Activated naive CD4-positive, alpha-beta T cell treated with anti-CD3 and anti-CD28 coated beads, Interleukin-2, amount 50 U/mL, for 16 hours (primary cell): Measurements from ENCODE around the gene SMC3.
A peak's percentile ranks its signal among the peaks of the same experiment; 100 is the strongest.
"Not testable (repeated sequence)": the region's sequence is repeated elsewhere in the genome, so short reads cannot be mapped to it uniquely, and the experiment has no call there.

Source experiments
- DNase-seq: peaks from one replicate; pipeline ENCODE4 v3.0.0-alpha.2; 2020

The SMC3 gene

DNA sequence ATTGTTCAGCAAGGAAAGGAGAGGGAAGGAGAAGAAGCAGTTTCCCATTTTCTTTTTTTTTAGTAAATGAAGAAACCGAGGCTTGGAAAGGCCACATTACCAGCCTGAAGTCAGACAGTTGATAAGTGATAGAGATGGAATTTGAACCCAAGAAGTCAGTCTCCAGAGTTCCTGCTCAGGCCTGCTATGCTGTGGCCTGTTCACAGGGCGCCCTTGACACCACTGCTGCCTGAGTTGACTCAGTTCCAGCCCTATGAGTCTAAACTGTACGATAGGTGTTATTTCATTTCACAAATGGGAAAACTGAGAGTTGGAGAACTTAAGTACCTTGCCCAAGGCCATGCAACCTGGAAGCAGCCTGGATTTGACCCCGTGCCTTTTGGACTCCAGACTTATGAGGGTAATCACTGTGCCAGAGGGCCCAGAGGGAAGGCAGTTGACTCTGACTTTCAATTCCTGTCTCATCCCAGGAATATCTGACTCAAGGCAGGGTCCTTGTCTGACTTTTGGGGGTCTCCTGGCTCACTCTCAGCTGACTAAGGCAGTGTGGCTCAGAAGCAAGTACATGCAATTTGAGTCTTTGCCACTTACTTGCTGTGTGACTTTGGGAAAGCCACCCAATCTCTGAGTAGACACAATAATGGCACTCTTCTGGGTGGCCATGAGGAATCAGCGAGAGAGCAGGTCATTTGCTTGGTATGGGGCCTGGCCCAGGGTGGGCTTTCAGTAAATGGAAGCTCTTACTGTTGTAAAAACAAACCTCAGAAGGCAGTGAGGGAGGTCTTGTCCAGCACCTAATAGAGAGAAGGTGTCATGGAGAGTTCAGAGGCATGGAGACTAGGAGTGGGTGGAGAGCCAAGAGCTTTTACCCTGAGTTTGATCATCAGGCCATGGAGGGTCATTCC is 58.7 kb downstream of the SMC3 start:
- no peak for DNase-seq

GRCh38 chr10:110628161-110628560 is 60.7 kb downstream of the SMC3 start:
- no peak for DNase-seq

DNA sequence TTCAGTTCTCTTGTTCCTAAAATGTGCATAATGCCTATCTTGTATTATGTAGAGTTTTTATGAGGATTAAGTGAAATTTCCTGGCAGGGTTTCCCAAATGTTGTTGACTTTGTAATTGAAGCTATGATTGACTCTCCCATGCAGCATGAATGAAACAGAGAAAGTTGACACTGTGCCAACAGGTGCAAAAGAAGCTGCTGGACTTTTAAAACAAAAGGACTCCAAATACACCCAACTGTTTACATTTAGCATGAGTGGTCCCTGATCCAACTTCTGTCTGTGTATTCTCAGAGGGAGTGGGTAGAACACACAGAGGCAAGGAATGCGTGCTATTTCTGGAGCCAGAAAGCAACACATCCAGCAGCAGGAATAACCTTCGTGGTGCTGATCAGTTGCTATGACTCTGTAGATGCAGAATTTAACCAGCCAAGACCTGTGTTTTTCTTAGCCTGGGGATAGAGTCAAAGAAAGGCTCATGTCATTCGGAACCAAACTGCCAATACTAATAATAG is 62.2 kb downstream of the SMC3 start:
- DNase-seq: no peak

DNA sequence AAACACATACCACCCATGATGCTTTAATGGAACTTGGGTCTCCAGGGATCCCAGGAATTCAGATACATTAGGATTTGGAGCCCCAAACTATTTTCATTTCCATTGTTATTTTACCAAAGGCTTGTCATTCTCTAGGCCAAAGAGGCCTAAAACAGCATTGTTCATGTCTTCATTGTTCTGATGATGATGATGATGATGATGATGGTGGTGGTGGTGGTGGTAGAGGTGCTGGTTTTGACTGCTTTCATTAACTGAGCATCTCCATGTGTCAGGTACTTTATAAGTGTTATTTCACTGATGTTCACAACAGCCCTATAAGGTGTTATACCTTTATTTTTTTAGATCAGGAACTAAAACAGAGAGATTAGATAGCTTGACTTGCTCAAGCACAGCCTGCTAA is 64.4 kb downstream of the SMC3 start:
- DNase-seq: no peak

DNA sequence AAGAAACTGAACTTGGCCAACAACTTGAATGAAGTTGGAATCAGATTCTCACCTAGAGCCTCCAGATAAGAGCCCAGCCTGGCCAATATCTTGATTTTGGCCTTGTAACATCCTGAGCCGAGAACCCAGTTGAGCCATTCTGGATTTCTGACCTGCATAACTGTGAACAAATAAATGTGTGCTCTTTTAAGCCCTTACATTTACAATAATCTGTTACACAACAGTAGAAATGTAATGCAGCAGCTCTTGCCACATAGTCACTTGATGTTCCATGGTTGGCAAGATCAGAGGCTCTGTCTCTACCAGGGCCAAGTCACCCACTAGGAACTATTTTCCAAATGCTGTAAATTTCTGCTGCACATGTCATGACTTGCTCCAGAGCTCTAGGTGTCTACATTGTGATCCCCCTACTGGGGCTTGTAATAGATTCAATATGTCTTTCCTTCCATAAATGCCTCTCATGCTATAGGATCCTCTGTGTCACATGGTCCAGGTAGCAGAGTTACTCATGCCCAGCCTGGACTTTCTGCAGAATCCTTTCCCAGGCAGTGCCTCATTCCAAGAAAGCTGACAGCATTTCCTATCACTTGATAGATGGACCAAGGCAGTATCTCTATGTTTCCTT is 65.2 kb downstream of the SMC3 start:
- DNase-seq: no peak

DNA sequence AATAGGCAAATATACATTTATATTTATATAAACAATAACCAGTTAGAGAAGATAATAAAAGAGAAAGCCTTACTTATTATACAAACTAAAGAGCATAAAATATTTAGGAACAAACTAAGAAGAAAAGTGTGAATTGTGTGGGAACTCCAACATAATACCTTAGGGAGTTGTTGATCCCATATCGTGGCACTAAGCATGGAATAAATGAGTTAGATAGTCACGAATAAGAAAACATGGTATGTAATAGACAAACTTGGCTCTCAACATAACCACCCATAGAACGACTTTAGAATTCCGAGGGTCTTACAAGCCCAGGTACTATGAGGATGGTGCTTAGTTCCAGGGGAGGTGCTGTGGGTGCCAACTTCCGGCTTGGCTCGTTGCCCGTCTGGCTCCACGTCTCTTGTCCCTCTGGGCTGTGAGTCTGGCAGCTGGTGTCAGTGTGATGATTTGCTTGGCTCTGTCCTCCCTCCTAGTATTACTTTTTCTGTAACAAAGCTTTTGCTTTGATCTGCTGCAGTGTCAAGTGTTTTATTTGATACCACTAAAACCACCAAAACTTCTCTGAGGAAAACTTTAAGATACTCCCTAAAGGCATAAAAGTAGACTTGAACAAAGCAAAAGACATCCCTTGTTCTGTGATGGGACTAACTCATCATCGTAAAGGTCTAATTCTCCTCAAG is 67.2 kb downstream of the SMC3 start:
- DNase-seq: no peak

GRCh38 chr10:110636572-110636931 is 69.1 kb downstream of the SMC3 start:
- no peak for DNase-seq

DNA sequence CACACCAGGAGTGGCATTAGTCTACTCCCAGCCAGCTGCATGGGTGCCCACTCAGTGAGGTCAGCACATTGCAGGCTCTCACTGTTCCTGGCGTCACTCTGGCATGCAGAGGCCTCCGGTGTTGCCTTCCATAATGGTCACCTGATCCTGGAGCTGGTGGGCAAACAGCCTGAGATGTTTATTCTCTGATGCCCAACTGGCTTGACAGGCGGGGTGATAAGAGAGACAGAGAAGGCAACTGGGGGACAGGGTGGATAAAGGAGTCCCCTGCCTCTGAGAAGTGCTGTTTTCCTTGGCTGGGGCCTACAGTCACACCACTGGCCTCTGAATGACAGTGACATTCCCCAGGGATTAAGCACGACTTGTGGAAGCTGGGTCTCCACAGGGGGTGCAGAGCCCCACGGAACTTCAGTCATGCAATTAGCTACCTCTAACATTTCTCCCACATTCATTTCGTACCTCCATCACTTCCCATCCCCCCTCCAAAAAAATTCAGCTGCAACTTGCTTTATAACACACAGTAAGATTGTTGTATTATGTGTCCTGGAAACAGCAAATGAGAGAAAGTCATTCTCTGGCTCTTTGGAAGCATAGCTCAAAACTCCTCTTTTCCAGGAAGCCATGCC is 69.5 kb downstream of the SMC3 start:
- no peak for DNase-seq

DNA sequence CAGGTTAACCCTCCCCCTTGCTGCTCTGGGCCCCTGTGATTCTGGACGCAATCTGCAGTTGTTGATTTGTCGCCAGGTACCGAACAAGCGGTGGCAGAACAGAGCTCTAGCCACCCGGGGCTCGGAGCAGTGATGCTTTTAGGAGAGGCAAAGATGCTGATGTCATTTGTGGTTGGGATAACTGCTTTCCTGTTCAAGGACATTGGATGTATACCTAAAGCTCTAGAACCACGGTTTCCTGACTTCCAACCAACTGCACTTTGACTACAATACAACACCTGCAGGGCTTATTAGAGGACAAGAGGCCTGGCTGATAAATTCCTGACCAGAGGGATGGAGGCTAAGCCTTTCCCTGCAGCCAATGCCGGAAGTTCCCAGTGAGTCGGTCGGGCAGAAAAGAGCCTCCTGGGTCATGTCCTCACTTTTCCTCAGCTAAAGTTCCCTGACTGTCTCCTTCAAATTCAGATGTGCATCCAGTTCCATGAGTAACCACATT is 70.1 kb downstream of the SMC3 start:
- DNase-seq: no peak

DNA sequence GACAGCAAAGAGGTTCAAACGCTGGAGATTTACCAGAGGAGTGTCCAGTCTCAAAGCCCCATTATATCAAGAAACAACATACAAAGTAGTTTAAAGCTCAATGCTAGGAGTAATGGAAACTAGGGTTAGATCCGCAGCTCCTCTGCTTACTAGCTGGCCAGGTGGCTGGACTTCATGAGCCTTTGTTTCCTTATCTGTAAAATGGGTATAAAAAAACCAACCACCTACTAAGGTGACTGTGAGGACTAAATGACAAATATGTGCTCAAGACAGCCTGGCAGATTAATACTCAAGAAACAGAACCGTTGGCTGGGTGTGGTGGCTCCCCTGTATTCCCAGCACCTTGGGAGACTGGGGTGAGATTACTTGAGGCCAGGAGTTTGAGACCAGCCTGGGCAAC is 70.8 kb downstream of the SMC3 start:
- no peak for DNase-seq

GRCh38 chr10:110639046-110639445 is 71.6 kb downstream of the SMC3 start:
- DNase-seq: not testable (repeated sequence)

- DNase-seq: not testable (repeated sequence)
These were observed 72.4 kb downstream of the SMC3 start for GRCh38 chr10:110639858-110640257.

- DNase-seq: peak; percentile 45
These were observed 73.8 kb downstream of the SMC3 start for GRCh38 chr10:110641256-110641655.

DNA sequence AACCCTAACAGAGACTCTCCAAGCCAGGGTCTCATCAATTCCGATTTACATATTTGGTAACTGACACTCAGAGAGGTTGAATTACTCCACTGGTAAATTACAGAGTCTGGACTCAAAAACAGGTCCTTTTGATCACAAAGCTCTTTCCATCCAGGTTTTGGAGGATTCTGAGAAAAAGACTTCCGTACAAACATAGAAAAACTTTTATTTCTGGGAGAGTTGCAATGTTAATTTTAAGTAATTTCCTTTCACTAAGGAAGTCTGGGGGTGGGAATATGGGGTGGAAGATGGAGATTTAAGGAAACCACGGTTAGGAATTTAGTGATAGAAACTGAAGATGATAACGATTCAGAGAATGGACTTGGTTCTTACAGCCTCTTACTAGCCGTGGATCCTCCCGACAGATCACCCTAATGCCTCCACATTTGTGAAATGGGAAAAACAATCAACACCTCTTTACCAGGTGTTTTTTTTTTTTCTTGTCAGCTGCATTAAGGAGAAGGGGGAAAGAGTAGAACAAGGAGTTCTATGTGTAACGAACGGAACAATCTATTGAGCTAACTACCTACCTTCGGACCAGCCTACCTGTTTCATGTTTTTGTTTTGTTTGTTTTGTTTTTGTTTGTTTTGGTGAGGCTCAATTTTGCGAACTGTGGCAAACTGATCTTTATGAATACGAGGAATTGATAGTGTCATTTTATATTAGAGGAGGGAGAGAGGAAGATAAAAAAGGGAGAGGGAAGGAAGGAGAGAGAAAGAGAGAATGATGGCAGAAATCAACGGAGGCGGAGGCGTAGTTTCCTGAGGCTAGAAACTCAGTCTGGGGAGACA is 74.9 kb downstream of the SMC3 start:
- no peak for DNase-seq

DNA sequence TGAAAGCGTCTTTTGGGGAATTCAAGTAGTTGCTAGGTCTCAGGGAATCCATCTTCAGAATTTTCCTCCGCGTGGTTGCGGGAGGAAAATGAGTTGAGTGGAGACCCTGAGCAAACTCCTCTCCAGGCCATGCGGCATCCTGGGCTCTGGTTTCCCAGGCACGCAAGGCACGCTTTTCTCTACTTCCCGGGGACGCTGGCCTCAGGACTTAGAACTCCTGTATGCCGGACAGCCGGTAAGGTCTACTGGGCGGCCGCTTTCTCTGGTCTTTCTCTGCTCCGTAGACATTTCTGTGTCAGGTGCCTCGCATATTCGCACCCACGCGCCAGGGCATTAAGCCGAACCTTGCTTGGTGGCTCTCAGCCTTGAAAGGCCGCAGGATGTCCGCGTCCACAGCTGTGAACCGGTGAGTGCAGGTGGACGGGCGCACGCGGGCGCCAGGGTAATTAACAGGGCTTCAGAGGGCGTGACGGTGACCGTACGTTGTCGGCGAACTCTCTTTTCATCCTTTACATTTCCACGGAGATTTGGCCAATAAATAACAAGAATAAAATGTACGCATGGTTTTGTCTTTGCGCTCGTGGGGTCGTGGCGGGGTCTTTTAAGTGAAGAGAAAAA is 75.6 kb downstream of the SMC3 start:
- DNase-seq: no peak

GRCh38 chr10:110643653-110644597 is 76.4 kb downstream of the SMC3 start, which contains the start of gene RBM20:
RBM20 (plus strand) TSS chr10:110644336; CDS start chr10:110644455, 119 bp downstream.
- peak; percentile 26 for DNase-seq

DNA sequence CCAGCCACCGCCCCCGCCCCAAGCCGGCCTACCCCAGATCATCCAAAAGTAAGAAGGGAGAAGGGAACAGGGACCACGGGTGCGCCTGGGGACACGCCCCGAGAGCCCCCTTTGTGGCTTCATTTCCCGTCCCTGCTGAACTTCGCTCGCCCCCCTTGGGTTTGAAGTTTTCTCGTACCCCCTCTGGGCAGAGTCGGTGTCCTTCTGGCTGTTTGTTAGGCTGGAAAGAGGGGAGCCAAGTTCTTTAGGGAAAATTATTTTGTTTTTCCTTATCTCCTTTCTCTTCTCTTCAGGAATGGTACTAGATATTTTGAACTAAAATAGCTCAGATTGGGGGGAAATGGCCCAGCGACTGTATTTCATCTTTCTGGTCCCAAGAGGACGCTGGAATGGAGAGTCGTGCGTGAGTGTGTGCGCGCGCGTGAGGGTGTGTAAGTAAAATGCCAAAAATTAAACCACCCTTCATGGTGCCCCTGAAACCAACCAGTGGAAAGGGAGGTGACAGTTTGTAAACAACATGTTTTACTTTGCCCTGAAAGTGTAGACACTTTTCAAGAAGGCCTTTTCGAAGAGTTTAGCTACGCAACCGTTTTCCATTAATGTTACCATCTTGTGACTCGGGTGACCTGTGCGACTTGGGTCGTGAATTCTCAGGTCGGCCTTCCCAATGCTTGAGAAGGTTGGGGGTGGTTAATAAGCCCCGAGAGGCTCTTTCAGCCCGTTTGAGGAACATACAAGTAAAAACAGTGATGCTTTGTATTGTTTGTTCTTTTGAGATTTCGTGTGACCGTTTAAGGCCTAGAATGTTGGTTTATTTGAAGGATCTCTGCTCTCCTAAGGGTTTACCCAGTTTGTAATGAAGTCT is 77.3 kb downstream of the SMC3 start:
- no peak for DNase-seq

DNA sequence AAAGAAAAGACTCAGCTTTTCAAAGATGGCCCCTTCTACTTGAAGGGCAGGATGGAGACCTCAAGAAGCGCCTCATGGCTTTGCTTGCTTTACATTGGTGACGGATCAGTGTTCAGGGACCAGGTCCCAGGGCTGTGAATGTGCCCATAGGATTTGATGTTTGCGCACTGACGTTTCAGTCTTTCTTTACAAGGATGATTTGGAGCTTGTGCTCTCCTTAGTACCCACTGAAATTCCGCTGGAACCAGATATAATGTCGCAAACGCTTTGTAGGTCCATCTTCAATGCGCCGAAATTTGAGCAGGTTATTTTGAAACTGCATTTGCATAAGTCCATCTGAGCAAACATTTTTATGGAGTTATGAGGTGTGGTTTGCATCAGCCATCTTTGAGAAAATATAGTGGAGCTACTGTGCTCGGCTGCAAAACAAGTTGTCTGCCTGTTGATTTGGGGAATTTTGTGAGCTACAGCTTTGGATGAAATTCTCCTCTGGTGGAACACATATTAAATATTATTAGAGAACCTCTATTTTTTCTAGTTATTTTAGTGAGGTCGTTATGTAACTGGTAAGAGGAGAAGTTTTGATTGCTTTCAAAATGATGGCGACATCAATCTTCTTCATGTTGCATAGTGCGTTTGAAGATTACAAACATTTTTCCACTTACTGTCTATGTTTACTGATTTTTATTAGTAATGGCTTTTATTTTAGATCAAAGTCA is 79.1 kb downstream of the SMC3 start:
- DNase-seq: no peak

- DNase-seq: no peak
These were observed 79.6 kb downstream of the SMC3 start for GRCh38 chr10:110647136-110647430.
